NCI-H82 (cell line): ENCODE data around the gene RELB.

Experiments
- DNase-seq: peaks from one replicate; lab custom pipeline; 2025; lab: John Stamatoyannopoulos, UW

Gene RELB

GRCh38 chr19:45079911-45080370, 78.7 kb downstream of the RELB start:
- no peak for DNase-seq

GRCh38 chr19:45082170-45082569, 80.9 kb downstream of the RELB start:
- no peak for DNase-seq

GRCh38 chr19:45086480-45086879, 85.2 kb downstream of the RELB start:
- no peak for DNase-seq

- DNase-seq: no peak
Measured at GRCh38 chr19:45087531-45087930, 86.3 kb downstream of the RELB start.
